Measurements from ENCODE around the gene CTXND1.

DNA sequence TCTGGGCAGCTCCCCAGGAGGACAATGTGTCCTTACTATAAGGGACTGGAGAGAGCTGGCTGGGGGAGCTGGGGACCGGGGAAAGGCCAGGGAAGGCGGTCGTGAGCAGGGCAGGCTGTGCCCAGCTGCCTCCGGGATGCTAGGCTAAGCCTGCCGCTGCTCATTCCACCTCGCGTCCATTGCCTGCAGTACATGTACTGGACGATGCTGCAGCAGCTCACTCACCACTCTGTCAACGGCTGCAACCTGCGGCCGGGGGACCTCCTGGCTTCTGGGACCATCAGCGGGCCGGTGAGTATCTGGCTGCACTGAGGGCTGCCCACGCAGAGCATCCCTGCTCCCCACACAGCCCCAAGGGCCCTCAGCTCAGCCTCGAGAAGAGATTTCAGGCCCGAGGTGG lies 72.1 kb downstream of the CTXND1 start:
- TF ChIP-seq, protein P1, sequence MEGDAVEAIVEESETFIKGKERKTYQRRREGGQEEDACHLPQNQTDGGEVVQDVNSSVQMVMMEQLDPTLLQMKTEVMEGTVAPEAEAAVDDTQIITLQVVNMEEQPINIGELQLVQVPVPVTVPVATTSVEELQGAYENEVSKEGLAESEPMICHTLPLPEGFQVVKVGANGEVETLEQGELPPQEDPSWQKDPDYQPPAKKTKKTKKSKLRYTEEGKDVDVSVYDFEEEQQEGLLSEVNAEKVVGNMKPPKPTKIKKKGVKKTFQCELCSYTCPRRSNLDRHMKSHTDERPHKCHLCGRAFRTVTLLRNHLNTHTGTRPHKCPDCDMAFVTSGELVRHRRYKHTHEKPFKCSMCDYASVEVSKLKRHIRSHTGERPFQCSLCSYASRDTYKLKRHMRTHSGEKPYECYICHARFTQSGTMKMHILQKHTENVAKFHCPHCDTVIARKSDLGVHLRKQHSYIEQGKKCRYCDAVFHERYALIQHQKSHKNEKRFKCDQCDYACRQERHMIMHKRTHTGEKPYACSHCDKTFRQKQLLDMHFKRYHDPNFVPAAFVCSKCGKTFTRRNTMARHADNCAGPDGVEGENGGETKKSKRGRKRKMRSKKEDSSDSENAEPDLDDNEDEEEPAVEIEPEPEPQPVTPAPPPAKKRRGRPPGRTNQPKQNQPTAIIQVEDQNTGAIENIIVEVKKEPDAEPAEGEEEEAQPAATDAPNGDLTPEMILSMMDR (conservative IDR thresholded peaks at IDR 0.05; ENCODE audit: low read length), result no peak
- no peak for TF ChIP-seq EZH2phosphoT487 (IDR thresholded peaks at IDR 0.05; ENCODE audit: borderline replicate concordance, low read depth, low read length)

Measured in OCI-LY7 (cell line).